Peyer's patch (tissue), 4 donors: ENCODE data around the gene SMYD2. TPM values are rescaled to one million over a fixed set of nuclear protein-coding genes. Genes with fewer than 3 reads are reported as not detected.

Source experiments
- DNase-seq, 3 donors: peaks; one replicate each; pipeline ENCODE4 v3.0.0-alpha.2; 2017 to 2019
- H3K27ac ChIP-seq, 4 donors: fragments of 200-600 bp; sonication (generic); one replicate each; pipeline ENCODE4 v1.5.1; 2016 to 2019
- H3K27me3 ChIP-seq, 2 donors: fragments of 200-600 bp; sonication (generic); one replicate each; pipeline ENCODE4 v1.5.1; 2019
- H3K36me3 ChIP-seq, 3 donors: fragments of 200-600 bp; sonication (generic); one replicate each; pipeline ENCODE4 v1.5.1; 2016 to 2019
- H3K4me1 ChIP-seq, 4 donors: fragments of 200-600 bp; sonication (generic); one replicate each; pipeline ENCODE4 v1.5.1; 2016 to 2019
- H3K4me3 ChIP-seq, 4 donors: fragments of 200-600 bp; sonication (generic); 1 replicate in 3 of 4; 2 replicates in 1 of 4; pipeline ENCODE4 v1.5.1; 2016 to 2019; ENCODE audit warnings: mild to moderate bottlenecking in 1 of 4
- H3K9me3 ChIP-seq, 4 donors: fragments of 200-600 bp; sonication (generic); one replicate each; pipeline ENCODE4 v1.5.1; 2016 to 2019; ENCODE audit warnings: mild to moderate bottlenecking in 1 of 4
- POLR2A ChIP-seq, 2 donors: fragments of 450-650 bp; IDR thresholded peaks; one replicate each; pipeline ENCODE4 v1.5.1; 2017; ENCODE audit warnings: antibody characterized with exemption in 2 of 2, mild to moderate bottlenecking in 2 of 2, moderate library complexity in 2 of 2
- total RNA-seq, 4 donors: library from RNA; depleted of rRNA; stranded (reverse); fragments of >200 nt; gene quantifications; one replicate each; pipeline ENCODE4 v1.1.0, GENCODE V29; 2016
- TF ChIP-seq, protein P1 (sequence below), 6 experiments: fragments of 450-650 bp in 4 of 6; fragments of 200-600 bp in 2 of 6; sonication (generic) in 1 of 6; IDR thresholded peaks; one replicate each; pipeline ENCODE4 v1.5.1; 2017 to 2019; ENCODE audit warnings: antibody characterized with exemption in 6 of 6, mild to moderate bottlenecking in 3 of 6, moderate library complexity in 1 of 6

SMYD2 gene
- total RNA-seq, 4 donors from 2014 or later, result 13.2 to 40.1 (median 25.1) TPM

DNA sequence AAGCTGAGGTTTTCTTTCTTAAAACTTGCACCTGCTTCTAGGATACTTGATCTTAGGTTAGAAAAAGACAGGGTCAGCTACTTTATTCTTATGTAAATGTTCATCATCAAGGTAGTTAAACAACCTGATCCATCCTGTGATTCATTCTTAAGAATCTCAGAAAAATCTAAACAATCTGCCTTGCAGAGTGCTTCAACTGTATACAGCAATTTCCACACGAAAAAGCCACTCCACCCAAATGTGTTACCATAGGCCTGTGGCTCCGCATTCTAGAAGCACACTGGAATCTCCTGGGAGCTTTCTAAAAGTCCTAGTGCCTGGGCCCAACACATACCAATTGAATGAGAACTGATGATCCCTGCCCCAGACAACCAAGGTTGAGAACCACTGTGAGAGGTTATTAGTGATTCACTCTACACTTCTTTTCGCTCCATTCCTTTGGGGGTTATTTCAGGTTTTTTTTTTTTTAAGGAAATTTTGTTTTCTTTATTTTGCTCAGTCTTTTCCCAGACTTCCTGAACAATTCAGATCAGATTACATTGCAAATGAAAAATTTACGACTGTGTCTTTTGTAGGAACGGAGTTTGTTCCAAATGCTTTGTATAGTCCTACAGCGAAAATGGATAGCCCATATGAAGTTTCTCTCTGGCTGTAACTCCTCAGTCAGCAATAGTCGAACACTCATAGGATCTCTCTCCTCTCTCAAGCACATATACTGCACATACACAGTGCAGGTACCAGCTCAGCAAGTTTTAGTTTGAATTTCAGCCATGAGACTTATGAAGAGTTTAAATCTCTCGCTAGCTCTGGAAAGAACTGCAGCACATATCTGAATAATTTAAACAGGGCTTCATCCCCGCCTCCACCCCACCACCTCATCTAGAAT lies 16.1 kb downstream of the SMYD2 start:
- Histone ChIP-seq H3K9me3 (no peaks in the 10 kb centered on the region), H3K27me3 (no peaks in the 10 kb centered on the region), H3K4me1 (no peaks in the 10 kb centered on the region), H3K27ac (no peak overlapping the region), H3K4me3 (no peak overlapping the region), H3K36me3 (no peaks in the 10 kb centered on the region)
- no peak for DNase-seq
- TF ChIP-seq POLR2A (IDR thresholded peaks at IDR 0.05), result no peak
- TF ChIP-seq, protein P1, sequence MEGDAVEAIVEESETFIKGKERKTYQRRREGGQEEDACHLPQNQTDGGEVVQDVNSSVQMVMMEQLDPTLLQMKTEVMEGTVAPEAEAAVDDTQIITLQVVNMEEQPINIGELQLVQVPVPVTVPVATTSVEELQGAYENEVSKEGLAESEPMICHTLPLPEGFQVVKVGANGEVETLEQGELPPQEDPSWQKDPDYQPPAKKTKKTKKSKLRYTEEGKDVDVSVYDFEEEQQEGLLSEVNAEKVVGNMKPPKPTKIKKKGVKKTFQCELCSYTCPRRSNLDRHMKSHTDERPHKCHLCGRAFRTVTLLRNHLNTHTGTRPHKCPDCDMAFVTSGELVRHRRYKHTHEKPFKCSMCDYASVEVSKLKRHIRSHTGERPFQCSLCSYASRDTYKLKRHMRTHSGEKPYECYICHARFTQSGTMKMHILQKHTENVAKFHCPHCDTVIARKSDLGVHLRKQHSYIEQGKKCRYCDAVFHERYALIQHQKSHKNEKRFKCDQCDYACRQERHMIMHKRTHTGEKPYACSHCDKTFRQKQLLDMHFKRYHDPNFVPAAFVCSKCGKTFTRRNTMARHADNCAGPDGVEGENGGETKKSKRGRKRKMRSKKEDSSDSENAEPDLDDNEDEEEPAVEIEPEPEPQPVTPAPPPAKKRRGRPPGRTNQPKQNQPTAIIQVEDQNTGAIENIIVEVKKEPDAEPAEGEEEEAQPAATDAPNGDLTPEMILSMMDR (IDR thresholded peaks at IDR 0.05), result no peak

DNA sequence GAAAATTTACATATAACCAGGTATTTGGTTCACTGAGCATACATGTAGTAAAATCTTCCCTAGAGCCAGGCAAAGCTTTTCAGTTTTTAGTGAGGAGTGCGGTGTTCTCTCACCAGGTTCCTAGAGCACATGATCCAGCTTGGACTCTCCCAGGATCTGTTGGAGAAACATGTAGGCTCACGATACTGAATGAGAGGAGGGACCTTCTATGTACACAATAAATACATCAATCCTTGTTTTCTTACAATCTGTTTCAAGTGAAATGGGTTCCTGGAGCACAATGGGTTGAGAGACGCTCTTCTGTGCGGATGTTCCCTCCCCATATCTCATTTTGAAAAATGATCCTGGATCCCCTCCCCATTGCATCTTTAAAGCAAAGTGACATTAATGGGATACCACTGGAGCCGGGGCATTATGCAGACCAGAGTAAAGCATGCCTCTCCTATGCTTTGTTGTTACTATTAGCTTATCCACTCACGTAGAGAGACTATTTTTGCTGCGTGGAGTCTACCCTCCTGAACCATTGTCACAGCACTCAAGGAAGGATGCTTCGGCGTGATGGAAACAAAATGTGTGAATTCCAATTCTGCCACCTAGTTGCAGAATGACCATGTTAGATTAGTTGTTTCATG lies 19.3 kb downstream of the SMYD2 start:
- DNase-seq, result no peak

DNA sequence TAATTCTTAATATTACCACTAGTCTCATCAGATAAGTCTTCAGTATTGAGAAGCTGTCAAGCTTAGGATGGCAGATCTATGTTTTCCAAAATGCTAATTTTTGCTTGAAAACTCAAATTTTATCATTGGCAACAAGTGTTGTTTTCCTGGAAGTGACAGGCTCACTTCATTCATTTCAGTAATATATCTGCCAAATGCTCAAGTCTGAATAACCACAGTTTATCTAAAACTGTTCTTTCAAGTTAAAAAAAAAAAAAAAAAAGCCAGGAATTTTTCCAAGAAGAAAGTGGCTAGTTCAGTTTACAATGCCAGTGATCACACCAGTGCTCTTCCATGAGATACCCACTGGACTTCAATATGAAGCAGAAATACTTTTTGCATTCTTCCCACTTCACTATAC lies 20.6 kb downstream of the SMYD2 start:
- Histone ChIP-seq H3K4me1 (no peaks in the 10 kb centered on the region), H3K4me3 (no peak overlapping the region), H3K27ac (no peak overlapping the region), H3K27me3 (no peaks in the 10 kb centered on the region), H3K36me3 (no peaks in the 10 kb centered on the region), H3K9me3 (no peaks in the 10 kb centered on the region)
- TF ChIP-seq POLR2A (IDR thresholded peaks at IDR 0.05), result no peak
- TF ChIP-seq, protein P1 (IDR thresholded peaks at IDR 0.05), result no peak
- no peak for DNase-seq

More for the DNA sequence above, 19.3 kb downstream of the SMYD2 start:
- Histone ChIP-seq H3K27me3 (no peaks in the 10 kb centered on the region), H3K4me3 (no peak overlapping the region), H3K36me3 (no peaks in the 10 kb centered on the region), H3K9me3 (no peaks in the 10 kb centered on the region), H3K4me1 (no peaks in the 10 kb centered on the region), H3K27ac (no peak overlapping the region)
- TF ChIP-seq, protein P1 (IDR thresholded peaks at IDR 0.05), result no peak
- TF ChIP-seq POLR2A (IDR thresholded peaks at IDR 0.05), result no peak

DNA sequence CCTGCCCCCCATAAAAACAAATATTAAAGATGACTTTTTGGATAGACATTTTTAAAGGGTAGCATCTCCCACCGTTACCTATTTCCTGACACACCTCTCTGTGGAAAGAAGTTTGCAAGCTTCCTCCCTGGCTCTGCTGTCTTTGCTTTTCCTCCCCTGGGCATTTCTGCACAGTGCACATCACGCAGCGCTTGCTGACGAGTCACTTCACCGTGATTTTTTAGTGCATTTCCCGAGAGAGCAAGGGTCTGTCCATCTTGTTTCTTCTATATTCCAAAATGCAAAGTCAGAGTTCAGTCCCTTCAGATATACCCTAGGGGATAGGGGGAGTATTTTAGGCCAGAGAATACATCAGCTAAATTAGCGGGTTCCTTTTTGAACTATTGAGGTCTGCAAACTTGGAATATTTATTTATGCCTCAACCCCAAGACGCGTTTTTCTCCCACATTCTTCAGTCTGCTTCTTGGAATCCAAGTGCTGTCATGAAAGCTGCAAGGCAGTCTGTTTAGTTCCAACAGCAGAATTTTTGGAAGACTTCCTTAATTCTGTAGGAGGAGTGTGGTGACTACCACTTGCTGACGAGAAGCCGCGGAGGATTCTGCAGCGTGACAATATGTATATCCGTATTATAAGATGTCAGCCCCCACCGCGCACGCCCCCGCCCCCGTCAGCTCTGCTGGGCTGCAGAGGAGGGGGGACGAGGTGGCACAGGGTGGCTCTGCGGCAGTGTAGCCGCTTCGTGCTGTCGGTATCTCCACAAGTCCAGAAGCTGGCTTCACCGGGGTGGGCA lies 22.4 kb downstream of the SMYD2 start:
- no peak overlapping the region for H3K4me3 ChIP-seq

DNA sequence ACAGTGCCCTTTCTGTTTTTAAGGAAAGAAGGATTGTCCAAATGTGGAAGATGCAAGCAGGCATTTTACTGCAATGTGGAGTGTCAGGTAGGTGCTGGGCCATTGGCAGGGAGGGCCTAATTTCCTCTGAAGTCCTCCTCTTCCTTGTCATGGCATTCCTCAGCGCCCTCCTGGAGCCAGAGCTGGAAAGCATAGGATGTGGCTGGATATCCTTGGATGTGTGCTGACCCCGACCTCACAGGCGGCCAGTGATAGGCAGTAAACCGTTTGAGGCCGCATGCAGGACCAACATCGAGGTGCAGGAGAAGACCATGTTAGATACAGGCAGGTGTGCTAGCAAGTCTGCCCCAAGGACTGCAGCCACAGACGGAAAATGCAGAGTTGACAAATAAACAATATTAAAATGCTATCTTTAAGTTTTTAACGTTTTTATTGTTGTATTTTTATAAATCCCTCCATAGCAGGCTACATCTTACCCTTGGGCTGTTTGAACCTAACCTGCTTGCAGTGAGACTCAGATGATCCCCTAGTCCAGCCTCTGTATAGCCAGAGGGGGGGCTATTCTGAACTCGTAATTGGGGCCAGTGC lies 24.3 kb downstream of the SMYD2 start:
- TF ChIP-seq, protein P1 (IDR thresholded peaks at IDR 0.05), result no peak
- no peak for TF ChIP-seq POLR2A (IDR thresholded peaks at IDR 0.05)
- no peak overlapping the region for H3K4me3 ChIP-seq
- H3K27ac ChIP-seq, result no peak overlapping the region
- H3K9me3 ChIP-seq, result no peaks in the 10 kb centered on the region
- no peaks in the 10 kb centered on the region for H3K36me3 ChIP-seq
- H3K27me3 ChIP-seq, result no peaks in the 10 kb centered on the region
- DNase-seq, result no peak
- H3K4me1 ChIP-seq, result no peaks in the 10 kb centered on the region

More for the DNA sequence above, 22.4 kb downstream of the SMYD2 start:
- no peaks in the 10 kb centered on the region for H3K27me3 ChIP-seq
- no peaks in the 10 kb centered on the region for H3K4me1 ChIP-seq
- H3K9me3 ChIP-seq, result no peaks in the 10 kb centered on the region
- TF ChIP-seq, protein P1 (IDR thresholded peaks at IDR 0.05), result no peak
- TF ChIP-seq POLR2A (IDR thresholded peaks at IDR 0.05), result no peak
- no peak for DNase-seq
- H3K36me3 ChIP-seq, result no peaks in the 10 kb centered on the region
- no peak overlapping the region for H3K27ac ChIP-seq
